ENCODE results near the gene PLCB1.

The PLCB1 gene

DNA sequence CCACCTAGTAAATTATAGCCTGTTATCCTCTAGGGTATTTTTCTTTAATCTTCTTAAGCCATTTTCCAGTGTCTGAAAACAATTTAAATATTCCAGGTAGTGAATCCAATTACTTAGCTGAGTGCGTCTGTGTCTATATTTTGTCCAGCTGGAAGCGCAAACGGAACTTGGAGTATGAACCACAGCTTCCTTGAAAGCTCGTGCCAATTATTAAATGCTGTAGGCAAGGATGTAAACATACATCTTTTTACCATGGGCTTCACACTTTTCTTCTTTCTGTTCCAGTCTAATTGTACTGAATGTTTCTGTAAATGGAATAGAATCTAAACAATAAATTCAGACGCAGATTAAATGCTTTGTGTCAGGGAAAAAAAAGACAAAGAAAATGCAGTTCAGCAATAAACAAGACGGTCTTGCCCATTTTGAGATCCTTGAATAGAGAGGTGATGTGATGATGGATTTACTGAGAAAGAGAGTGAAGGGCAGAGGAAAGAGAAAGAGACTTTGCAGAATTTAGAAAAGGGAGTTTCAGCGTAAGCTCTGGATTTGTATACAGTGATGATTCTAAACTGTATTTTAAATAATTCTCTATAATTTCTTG is 1.9 kb downstream of the PLCB1 start:
- TF ChIP-seq, protein P1, sequence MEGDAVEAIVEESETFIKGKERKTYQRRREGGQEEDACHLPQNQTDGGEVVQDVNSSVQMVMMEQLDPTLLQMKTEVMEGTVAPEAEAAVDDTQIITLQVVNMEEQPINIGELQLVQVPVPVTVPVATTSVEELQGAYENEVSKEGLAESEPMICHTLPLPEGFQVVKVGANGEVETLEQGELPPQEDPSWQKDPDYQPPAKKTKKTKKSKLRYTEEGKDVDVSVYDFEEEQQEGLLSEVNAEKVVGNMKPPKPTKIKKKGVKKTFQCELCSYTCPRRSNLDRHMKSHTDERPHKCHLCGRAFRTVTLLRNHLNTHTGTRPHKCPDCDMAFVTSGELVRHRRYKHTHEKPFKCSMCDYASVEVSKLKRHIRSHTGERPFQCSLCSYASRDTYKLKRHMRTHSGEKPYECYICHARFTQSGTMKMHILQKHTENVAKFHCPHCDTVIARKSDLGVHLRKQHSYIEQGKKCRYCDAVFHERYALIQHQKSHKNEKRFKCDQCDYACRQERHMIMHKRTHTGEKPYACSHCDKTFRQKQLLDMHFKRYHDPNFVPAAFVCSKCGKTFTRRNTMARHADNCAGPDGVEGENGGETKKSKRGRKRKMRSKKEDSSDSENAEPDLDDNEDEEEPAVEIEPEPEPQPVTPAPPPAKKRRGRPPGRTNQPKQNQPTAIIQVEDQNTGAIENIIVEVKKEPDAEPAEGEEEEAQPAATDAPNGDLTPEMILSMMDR (IDR thresholded peaks at IDR 0.05; ENCODE audit: low read depth, low read length): no peak
- in situ Hi-C loops (cut with HindIII; ENCODE audit: low sequenced_read_pairs): no loop called here
- no peak for DNase-seq (ENCODE audit: low read depth, low spot score)
- no peak overlapping the region for H3K4me3 ChIP-seq (ENCODE audit: low read depth, low read length)

DNA sequence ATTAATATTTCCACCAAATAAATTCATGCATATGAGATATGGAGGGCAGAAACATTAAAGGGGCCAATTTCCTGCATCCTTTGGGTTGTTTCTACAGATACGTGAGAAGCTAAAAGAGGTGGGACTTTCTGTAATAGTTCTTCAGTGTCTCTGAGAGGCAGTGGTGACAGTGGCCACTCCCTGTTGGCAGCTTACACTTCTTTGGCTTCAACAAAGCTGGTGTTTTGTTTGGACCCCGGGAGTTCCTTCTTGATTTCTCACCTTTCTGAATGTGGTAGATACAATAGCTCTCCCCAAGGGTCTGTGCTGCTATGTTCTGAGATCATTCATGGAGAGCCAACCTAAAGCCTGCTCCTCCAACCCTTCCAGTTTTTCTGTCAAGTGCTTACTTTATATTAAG is 7.8 kb downstream of the PLCB1 start:
- in situ Hi-C loops (cut with HindIII; ENCODE audit: low sequenced_read_pairs): no loop called here
- TF ChIP-seq, protein P1 (IDR thresholded peaks at IDR 0.05; ENCODE audit: low read depth, low read length): no peak

DNA sequence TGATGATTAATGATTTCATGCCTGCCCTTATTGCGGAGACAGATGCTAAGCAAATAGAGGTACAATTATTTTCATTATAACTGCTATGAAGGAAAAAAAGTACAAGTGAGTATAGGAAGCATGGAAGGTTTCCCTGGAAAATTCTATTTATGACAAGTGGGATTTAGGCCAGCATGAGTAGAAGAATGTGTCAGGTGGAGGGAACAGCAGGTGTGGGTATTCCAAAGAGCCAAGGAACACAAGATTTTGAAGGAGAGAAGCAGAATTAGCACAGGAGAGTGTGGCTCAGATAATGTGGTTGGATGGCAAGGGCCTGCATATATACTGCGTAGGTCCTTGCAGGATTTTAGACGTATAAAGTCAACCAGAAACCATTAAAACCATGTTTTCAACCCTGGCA is 11.4 kb downstream of the PLCB1 start:
- no peak overlapping the region for H3K4me3 ChIP-seq (ENCODE audit: low read depth, low read length)
- TF ChIP-seq, protein P1 (IDR thresholded peaks at IDR 0.05; ENCODE audit: low read depth, low read length): no peak
- in situ Hi-C loops (cut with HindIII; ENCODE audit: low sequenced_read_pairs): no loop called here
- no peak for DNase-seq (ENCODE audit: low read depth, low spot score)

More for the DNA sequence above, 7.8 kb downstream of the PLCB1 start:
- no peak overlapping the region for H3K4me3 ChIP-seq (ENCODE audit: low read depth, low read length)
- DNase-seq (ENCODE audit: low read depth, low spot score): no peak

DNA sequence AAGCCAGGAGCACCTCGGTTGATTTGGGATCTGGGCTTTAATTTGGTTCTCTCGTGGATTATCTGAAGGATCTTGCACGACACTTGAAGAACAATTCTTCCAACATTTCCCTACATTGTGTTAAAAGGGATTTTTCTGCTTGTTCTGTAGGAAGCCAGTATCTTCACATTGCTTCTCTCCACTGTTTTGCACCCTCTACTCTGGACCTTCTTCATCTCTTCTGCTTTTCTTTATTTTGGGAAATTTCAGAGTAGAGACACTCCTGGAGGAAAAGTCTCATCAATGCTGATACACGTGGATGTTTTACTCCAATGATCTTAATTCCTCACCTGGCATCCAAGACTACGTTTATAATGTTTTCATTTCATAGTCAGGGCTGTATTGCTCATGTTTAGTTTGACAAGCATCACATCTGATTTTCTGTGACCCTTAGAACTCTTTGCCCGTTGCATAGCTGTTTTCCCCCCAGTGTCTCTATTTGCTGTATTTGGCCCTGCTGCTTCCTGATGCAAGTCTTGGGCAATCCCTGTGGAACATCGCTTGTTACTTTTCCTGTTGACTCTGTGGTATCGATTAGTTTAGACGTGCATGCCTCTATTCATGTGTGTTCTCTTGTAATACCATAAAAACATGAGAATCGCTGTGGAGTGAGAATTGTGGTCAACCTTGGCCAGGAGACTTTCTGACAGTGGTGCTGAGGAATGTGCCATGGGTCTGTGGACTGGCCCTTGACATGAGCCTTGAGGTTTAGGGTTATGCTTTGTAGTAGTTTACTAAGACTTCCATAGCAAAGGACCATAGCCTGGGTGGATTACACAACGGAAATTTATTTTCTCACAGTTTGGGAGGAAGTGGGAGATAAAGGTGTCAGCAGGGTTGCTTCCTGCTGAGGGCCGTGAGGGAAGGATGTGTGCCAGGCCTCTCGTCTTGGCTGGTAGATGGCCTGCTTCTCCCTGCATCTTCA is 12.5 kb downstream of the PLCB1 start:
- no peak overlapping the region for H3K4me3 ChIP-seq (ENCODE audit: low read depth, low read length)
- in situ Hi-C loops (cut with HindIII; ENCODE audit: low sequenced_read_pairs): no loop called here
- TF ChIP-seq, protein P1 (IDR thresholded peaks at IDR 0.05; ENCODE audit: low read depth, low read length): no peak
- DNase-seq (ENCODE audit: low read depth, low spot score): peak; percentile 93

DNA sequence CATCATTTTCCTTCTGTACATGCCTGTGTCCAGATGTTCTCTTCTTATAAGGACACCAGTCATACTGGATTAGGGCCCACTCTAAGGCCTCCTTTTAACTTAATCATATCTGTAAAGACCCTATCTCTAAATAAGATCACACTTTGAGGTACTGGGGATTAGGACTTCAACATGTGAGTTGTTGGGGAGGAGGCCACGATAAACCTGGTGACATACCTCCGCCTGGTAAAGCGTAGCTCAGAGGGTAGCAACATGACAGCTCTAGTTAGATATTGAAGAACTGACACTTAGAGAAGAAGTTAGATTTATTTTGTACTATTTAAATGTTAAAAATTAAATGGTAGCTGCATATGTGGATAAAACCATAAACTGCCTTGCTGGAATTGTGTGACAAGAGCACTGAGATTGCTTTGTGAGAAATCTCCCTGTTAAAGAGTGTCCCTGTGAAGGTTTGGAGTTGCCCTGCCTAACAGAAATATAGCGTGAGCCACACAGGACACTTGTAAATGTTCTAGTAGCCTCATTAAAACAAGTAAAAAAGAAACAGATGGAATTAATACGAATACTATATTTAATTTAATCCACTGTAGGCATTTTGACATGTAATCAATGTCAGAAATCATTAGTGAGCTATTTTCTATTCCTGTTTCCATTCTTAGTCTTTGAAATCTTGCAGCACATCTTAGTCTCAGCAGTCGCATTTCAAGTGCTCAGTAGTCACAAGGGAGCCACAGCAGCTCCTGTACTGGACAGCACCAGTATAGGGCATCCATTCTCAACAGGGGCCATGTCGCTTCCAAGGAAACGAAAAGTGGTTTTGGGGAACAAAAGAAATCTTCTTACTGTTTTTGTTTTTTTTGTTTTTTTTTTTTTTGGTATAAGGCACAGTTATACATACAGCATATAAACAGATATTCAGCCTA is 13.4 kb downstream of the PLCB1 start:
- TF ChIP-seq, protein P1 (IDR thresholded peaks at IDR 0.05; ENCODE audit: low read depth, low read length): no peak
- in situ Hi-C loops (cut with HindIII; ENCODE audit: low sequenced_read_pairs): no loop called here
- no peak overlapping the region for H3K4me3 ChIP-seq (ENCODE audit: low read depth, low read length)
- DNase-seq (ENCODE audit: low read depth, low spot score): no peak

DNA sequence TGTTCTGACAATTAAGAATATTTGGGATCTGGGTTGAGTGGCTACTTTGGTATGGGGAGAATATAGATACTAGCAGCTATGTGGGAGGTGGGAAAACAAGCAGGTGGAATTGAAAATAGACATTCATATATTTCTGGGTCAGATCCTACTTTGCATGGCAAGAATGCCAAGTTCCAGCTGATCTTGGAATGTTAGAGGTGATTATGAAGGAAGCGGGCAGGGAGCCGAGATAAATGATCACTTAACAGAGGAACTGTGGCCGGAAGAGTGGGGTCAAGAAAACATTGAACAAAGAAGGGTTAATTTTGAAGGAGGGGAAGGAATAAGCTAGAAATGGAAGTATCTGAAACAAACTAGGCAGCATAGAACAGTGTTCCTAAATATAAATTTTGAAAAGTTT is 15.4 kb downstream of the PLCB1 start:
- TF ChIP-seq, protein P1 (IDR thresholded peaks at IDR 0.05; ENCODE audit: low read depth, low read length): no peak
- no peak overlapping the region for H3K4me3 ChIP-seq (ENCODE audit: low read depth, low read length)
- in situ Hi-C loops (cut with HindIII; ENCODE audit: low sequenced_read_pairs): no loop called here
- DNase-seq (ENCODE audit: low read depth, low spot score): no peak

All from astrocyte of the spinal cord (primary cell).